Mesenchymal stem cell (in vitro differentiated cells and primary cell): ENCODE measurements around the gene MGAM2.

Experiments used
- DNase-seq: peaks from one replicate; pipeline ENCODE4 v3.0.0-alpha.2; 2013
- H2AFZ ChIP-seq: one replicate; pipeline ENCODE4 v1.6.1; 2013; ENCODE audit warnings: low read depth, mild to moderate bottlenecking, control low read depth, inconsistent platforms, low read length, moderate library complexity
- H2AK5ac ChIP-seq: 2 replicates; pipeline ENCODE4 v1.6.1; 2013; ENCODE audit warnings: low read length, moderate library complexity, mild to moderate bottlenecking, inconsistent platforms; ENCODE audit not compliant: severe bottlenecking
- H2BK120ac ChIP-seq: one replicate; pipeline ENCODE4 v1.6.1; 2013; ENCODE audit warnings: low read depth, mild to moderate bottlenecking, inconsistent platforms, low read length, moderate library complexity
- H2BK12ac ChIP-seq, 2 experiments: one replicate each; pipeline ENCODE4 v1.6.1; 2013; ENCODE audit warnings: inconsistent platforms in 2 of 2, low read length in 2 of 2, mild to moderate bottlenecking in 2 of 2, moderate library complexity in 2 of 2, control low read depth in 1 of 2
- H2BK15ac ChIP-seq: one replicate; pipeline ENCODE4 v1.6.1; 2013; ENCODE audit warnings: mild to moderate bottlenecking, low read depth, inconsistent platforms; ENCODE audit not compliant: poor library complexity, severe bottlenecking
- H2BK5ac ChIP-seq: 2 replicates; pipeline ENCODE4 v1.6.1; 2013; ENCODE audit warnings: low read depth, mild to moderate bottlenecking, low read length, control low read depth, inconsistent platforms; ENCODE audit not compliant: poor library complexity, severe bottlenecking
- H3K14ac ChIP-seq, 2 experiments: one replicate each; pipeline ENCODE4 v1.6.1; 2013; ENCODE audit warnings: inconsistent platforms in 2 of 2, low read length in 2 of 2, control low read depth in 1 of 2, mild to moderate bottlenecking in 1 of 2, moderate library complexity in 1 of 2
- H3K18ac ChIP-seq, 2 experiments: one replicate each; pipeline ENCODE4 v1.6.1; 2013; ENCODE audit warnings: inconsistent platforms in 2 of 2, low read length in 2 of 2, control low read depth in 1 of 2, low read depth in 1 of 2, mild to moderate bottlenecking in 1 of 2
- H3K23ac ChIP-seq, 2 experiments: one replicate each; pipeline ENCODE4 v1.6.1; 2013; ENCODE audit warnings: inconsistent platforms in 2 of 2, low read length in 2 of 2, mild to moderate bottlenecking in 2 of 2, moderate library complexity in 2 of 2, control low read depth in 1 of 2
- H3K27ac ChIP-seq: 2 replicates; pipeline ENCODE4 v1.5.1; 2013; ENCODE audit warnings: mild to moderate bottlenecking, moderate library complexity, low read length, control low read depth, inconsistent platforms; ENCODE audit not compliant: poor library complexity, severe bottlenecking
- H3K27me3 ChIP-seq, 2 experiments: 2 replicates each; pipeline versions ENCODE4 v1.6.1 to v1.7.0; 2013; ENCODE audit warnings: low read length in 2 of 2, mild to moderate bottlenecking in 2 of 2, moderate library complexity in 2 of 2, control low read depth in 1 of 2, inconsistent platforms in 1 of 2; ENCODE audit not compliant: control insufficient read depth in 1 of 2, insufficient read depth in 1 of 2
- H3K36me3 ChIP-seq, 2 experiments: 2 replicates each; pipeline versions ENCODE4 v1.6.1 to v1.7.0; 2013; ENCODE audit warnings: low read length in 2 of 2, control low read depth in 1 of 2, inconsistent platforms in 1 of 2, low read depth in 1 of 2, mild to moderate bottlenecking in 1 of 2; ENCODE audit not compliant: insufficient read depth in 2 of 2, control insufficient read depth in 1 of 2
- H3K4ac ChIP-seq, 2 experiments: one replicate each; pipeline ENCODE4 v1.6.1; 2013; ENCODE audit warnings: inconsistent platforms in 2 of 2, low read length in 2 of 2, mild to moderate bottlenecking in 2 of 2, moderate library complexity in 2 of 2, control low read depth in 1 of 2, low read depth in 1 of 2
- H3K4me1 ChIP-seq: 2 replicates; pipeline ENCODE4 v1.6.1; 2013; ENCODE audit warnings: low read depth, low read length, control low read depth; ENCODE audit not compliant: control insufficient read depth, insufficient read depth
- H3K4me2 ChIP-seq: 2 replicates; pipeline ENCODE4 v1.6.1; 2013; ENCODE audit warnings: low read length, mild to moderate bottlenecking, inconsistent platforms; ENCODE audit not compliant: poor library complexity, severe bottlenecking
- H3K4me3 ChIP-seq, 2 experiments: 2 replicates each; pipeline versions ENCODE4 v1.5.1 to v1.7.0; 2013; ENCODE audit warnings: low read length in 2 of 2, mild to moderate bottlenecking in 2 of 2, control low read depth in 1 of 2, low read depth in 1 of 2; ENCODE audit not compliant: insufficient read depth in 1 of 2
- H3K79me1 ChIP-seq: replicated peaks from 2 replicates; pipeline ENCODE4 v1.6.1; 2013; ENCODE audit warnings: mild to moderate bottlenecking, control low read depth, low read length, inconsistent platforms; ENCODE audit not compliant: poor library complexity, severe bottlenecking
- H3K9ac ChIP-seq: 2 replicates; pipeline ENCODE4 v1.7.0; 2013; ENCODE audit warnings: mild to moderate bottlenecking, low read length, moderate library complexity
- H3K9me3 ChIP-seq: 2 replicates; pipeline ENCODE4 v1.7.0; 2013; ENCODE audit warnings: mild to moderate bottlenecking, low read length; ENCODE audit not compliant: control insufficient read depth
- H4K8ac ChIP-seq: one replicate; pipeline ENCODE4 v1.6.1; 2013; ENCODE audit warnings: inconsistent platforms, mild to moderate bottlenecking, low read length, moderate library complexity
- H4K91ac ChIP-seq: one replicate; pipeline ENCODE4 v1.6.1; 2013; ENCODE audit warnings: mild to moderate bottlenecking, low read length, inconsistent platforms
- WGBS: methylation state at CpG from one replicate; pipeline ENCODE4 v1.1.7; 2013; ENCODE audit warnings: mixed read lengths; 5-methylcytosine and 5-hydroxymethylcytosine counted together

Gene MGAM2

GRCh38 chr7:142083605-142084004 lies 27.9 kb upstream of the MGAM2 start:
- Histone ChIP-seq H2AFZ (no peak overlapping the region), H3K14ac (peak overlapping the region in 1 of 2 experiments; percentile 28), H4K91ac (no peak overlapping the region), H3K36me3 (no peaks in the 10 kb centered on the region), H3K9me3 (no peaks in the 10 kb centered on the region), H2BK12ac (no peak overlapping the region), H4K8ac (no peak overlapping the region), H3K9ac (no peak overlapping the region), H3K79me1 (no peaks in the 10 kb centered on the region), H3K4me2 (no peak overlapping the region), H2AK5ac (no peak overlapping the region), H3K4me1 (no peaks in the 10 kb centered on the region), H2BK15ac (no peak overlapping the region), H3K4me3 (no peak overlapping the region), H2BK120ac (no peak overlapping the region), H3K27me3 (no peaks in the 10 kb centered on the region), H3K23ac (no peak overlapping the region), H3K4ac (no peak overlapping the region), H3K27ac (no peak overlapping the region), H3K18ac (no peak overlapping the region), H2BK5ac (no peak overlapping the region)
- WGBS, result 90% methylated on average over 1 of the region's 1 CpG
- no peak for DNase-seq

GRCh38 chr7:142085428-142085827 lies 26.1 kb upstream of the MGAM2 start:
- no peaks in the 10 kb centered on the region for H3K4me1 ChIP-seq
- no peak overlapping the region for H3K14ac ChIP-seq
- no peak overlapping the region for H4K91ac ChIP-seq
- H2BK15ac ChIP-seq, result no peak overlapping the region
- H3K36me3 ChIP-seq, result no peaks in the 10 kb centered on the region
- no peak overlapping the region for H2BK12ac ChIP-seq
- H3K9ac ChIP-seq, result no peak overlapping the region
- no peak overlapping the region for H3K4ac ChIP-seq
- H3K4me3 ChIP-seq, result no peak overlapping the region
- H3K23ac ChIP-seq, result no peak overlapping the region
- DNase-seq, result no peak
- H3K9me3 ChIP-seq, result no peaks in the 10 kb centered on the region
- no peak overlapping the region for H2BK5ac ChIP-seq
- no peak overlapping the region for H2AFZ ChIP-seq
- no peaks in the 10 kb centered on the region for H3K79me1 ChIP-seq
- H3K27me3 ChIP-seq, result no peaks in the 10 kb centered on the region
- WGBS, result 63% methylated on average over 4 of the region's 4 CpGs
- no peak overlapping the region for H2AK5ac ChIP-seq
- H3K4me2 ChIP-seq, result no peak overlapping the region
- H4K8ac ChIP-seq, result no peak overlapping the region
- no peak overlapping the region for H3K18ac ChIP-seq
- H3K27ac ChIP-seq, result no peak overlapping the region
- no peak overlapping the region for H2BK120ac ChIP-seq

GRCh38 chr7:142088022-142088714 lies 23.4 kb upstream of the MGAM2 start:
- Histone ChIP-seq H3K9me3 (no peaks in the 10 kb centered on the region), H3K79me1 (no peaks in the 10 kb centered on the region), H3K4ac (no peak overlapping the region), H4K8ac (no peak overlapping the region), H2BK15ac (no peak overlapping the region), H2AK5ac (no peak overlapping the region), H3K4me2 (no peak overlapping the region), H4K91ac (no peak overlapping the region), H2BK12ac (no peak overlapping the region), H3K4me1 (no peaks in the 10 kb centered on the region), H3K27me3 (no peaks in the 10 kb centered on the region), H2BK5ac (no peak overlapping the region), H3K14ac (no peak overlapping the region), H3K23ac (no peak overlapping the region), H3K9ac (no peak overlapping the region), H3K4me3 (no peak overlapping the region), H2BK120ac (no peak overlapping the region), H3K18ac (no peak overlapping the region), H2AFZ (no peak overlapping the region), H3K36me3 (no peaks in the 10 kb centered on the region), H3K27ac (no peak overlapping the region)
- DNase-seq, result no peak
- 66% methylated on average over 3 of the region's 4 CpGs for WGBS

- H4K8ac ChIP-seq, result no peak overlapping the region
- no peak overlapping the region for H3K14ac ChIP-seq
- DNase-seq, result no peak
- no peak overlapping the region for H3K4ac ChIP-seq
- 67% methylated on average over 1 of the region's 2 CpGs for WGBS
- no peak overlapping the region for H2BK120ac ChIP-seq
- no peaks in the 10 kb centered on the region for H3K9me3 ChIP-seq
- no peaks in the 10 kb centered on the region for H3K27me3 ChIP-seq
- H2BK15ac ChIP-seq, result no peak overlapping the region
- no peak overlapping the region for H3K4me3 ChIP-seq
- H2BK5ac ChIP-seq, result no peak overlapping the region
- H4K91ac ChIP-seq, result no peak overlapping the region
- no peak overlapping the region for H3K18ac ChIP-seq
- H2AK5ac ChIP-seq, result no peak overlapping the region
- no peak overlapping the region for H3K9ac ChIP-seq
- H3K23ac ChIP-seq, result no peak overlapping the region
- H3K4me1 ChIP-seq, result no peaks in the 10 kb centered on the region
- H2AFZ ChIP-seq, result no peak overlapping the region
- no peaks in the 10 kb centered on the region for H3K36me3 ChIP-seq
- H2BK12ac ChIP-seq, result no peak overlapping the region
- H3K4me2 ChIP-seq, result no peak overlapping the region
- H3K27ac ChIP-seq, result no peak overlapping the region
- H3K79me1 ChIP-seq, result no peaks in the 10 kb centered on the region
These were observed 22.5 kb upstream of the MGAM2 start for GRCh38 chr7:142089035-142089434.
